Measurements from ENCODE around the gene KIFC3.

KIFC3 gene

GRCh38 chr16:57724531-57724930, 77.8 kb downstream of the KIFC3 start:
- no peak overlapping the region for H3K27ac ChIP-seq
- ChIA-PET POLR2A (ENCODE audit: low non-redundant PET) (no interaction called here), CTCF (interaction anchor here (0.5 kb wide), 1 partner anchor 655 kb away, joined by 4 read pairs; no protein-coding TSS in a partner anchor)
- TF ChIP-seq CTCF (conservative IDR thresholded peaks at IDR 0.05; ENCODE audit: low read depth): no peak
- DNase-seq (ENCODE audit: low spot score): no peak

- TF ChIP-seq CTCF (conservative IDR thresholded peaks at IDR 0.05; ENCODE audit: low read depth): no peak
- ChIA-PET CTCF (interaction anchor here (0.7 kb wide), 1 partner anchor 147 kb away, joined by 3 read pairs; no protein-coding TSS in a partner anchor), POLR2A (ENCODE audit: low non-redundant PET) (no interaction called here)
- DNase-seq (ENCODE audit: low spot score): no peak
- H3K27ac ChIP-seq: no peak overlapping the region
Measured at GRCh38 chr16:57723170-57723569, 79.1 kb downstream of the KIFC3 start.

GRCh38 chr16:57722651-57723050, 79.6 kb downstream of the KIFC3 start:
- no peak for DNase-seq (ENCODE audit: low spot score)
- POLR2A ChIA-PET (ENCODE audit: low non-redundant PET): no interaction called here
- TF ChIP-seq CTCF (conservative IDR thresholded peaks at IDR 0.05; ENCODE audit: low read depth): no peak
- no peak overlapping the region for H3K27ac ChIP-seq
- CTCF ChIA-PET: interaction anchor here (0.7 kb wide), 1 partner anchor 147 kb away, joined by 3 read pairs; no protein-coding TSS in a partner anchor

GRCh38 chr16:57722210-57722499, 80.1 kb downstream of the KIFC3 start:
- CTCF ChIA-PET: no interaction called here
- no peak for TF ChIP-seq CTCF (conservative IDR thresholded peaks at IDR 0.05; ENCODE audit: low read depth)
- DNase-seq (ENCODE audit: low spot score): no peak
- H3K27ac ChIP-seq: no peak overlapping the region
- POLR2A ChIA-PET (ENCODE audit: low non-redundant PET): no interaction called here

- no peak for TF ChIP-seq CTCF (conservative IDR thresholded peaks at IDR 0.05; ENCODE audit: low read depth)
- POLR2A ChIA-PET (ENCODE audit: low non-redundant PET): no interaction called here
Measured at GRCh38 chr16:57721356-57722209, 80.7 kb downstream of the KIFC3 start.

GRCh38 chr16:57720142-57720575, 82.1 kb downstream of the KIFC3 start:
- CTCF ChIA-PET: interaction anchor here (0.6 kb wide), 1 partner anchor 62 kb away, joined by 5 read pairs; no protein-coding TSS in a partner anchor
- POLR2A ChIA-PET (ENCODE audit: low non-redundant PET): no interaction called here
- H3K27ac ChIP-seq: no peak overlapping the region
- DNase-seq (ENCODE audit: low spot score): peak; percentile 32
- peak; percentile 21; the same call in 1 of the 2 replicates for TF ChIP-seq CTCF (conservative IDR thresholded peaks at IDR 0.05; ENCODE audit: low read depth)

More at GRCh38 chr16:57721356-57722209, 80.7 kb downstream of the KIFC3 start:
- CTCF ChIA-PET: no interaction called here
- H3K27ac ChIP-seq: no peak overlapping the region
- DNase-seq (ENCODE audit: low spot score): no peak
